ENCODE results near the gene DCST1.
A peak's percentile ranks its signal among the peaks of the same experiment; 100 is the strongest.

DCST1 gene

DNA sequence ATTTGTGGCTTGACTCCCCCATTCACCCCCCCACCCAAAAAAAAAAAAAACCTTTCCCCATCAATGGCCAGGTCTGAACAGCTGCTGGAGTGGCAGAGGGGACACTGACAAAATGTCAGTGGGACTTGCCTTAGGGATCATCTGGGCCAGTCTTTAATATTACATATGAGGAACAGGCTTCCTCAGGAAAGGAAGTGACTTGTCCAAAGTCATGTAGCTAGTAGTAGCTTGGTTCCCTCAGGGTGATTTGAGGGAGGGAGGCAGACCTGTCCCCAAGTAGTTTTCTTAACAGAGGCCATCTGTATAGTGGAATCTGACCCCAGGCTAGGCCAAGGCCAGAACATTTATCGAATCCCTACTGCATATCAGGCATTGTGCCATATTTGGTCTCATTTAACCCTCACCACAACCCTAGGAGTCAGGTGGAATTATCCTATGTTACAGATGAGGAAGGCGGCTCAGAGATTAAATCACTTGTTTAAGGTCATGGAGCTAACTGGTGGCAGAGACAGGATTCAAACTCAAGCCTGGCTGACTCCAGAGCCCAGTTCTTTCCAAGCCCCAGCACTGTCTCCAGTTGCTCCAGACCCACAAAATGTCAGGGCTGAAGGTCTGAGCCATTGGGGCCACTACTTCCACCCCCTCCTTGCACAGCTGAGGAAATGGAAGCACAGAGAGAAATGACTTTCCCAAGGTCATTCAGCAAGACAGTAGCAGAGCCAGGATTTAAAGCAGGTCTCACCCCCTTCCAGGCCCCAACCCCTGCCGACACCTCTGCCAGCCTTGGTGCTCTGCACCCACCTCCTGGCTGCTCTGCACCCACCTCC is 20.6 kb upstream of the DCST1 start:
- DNase-seq (ENCODE audit: low read depth in 2 of 3, low spot score in 2 of 3), result no peak

DNA sequence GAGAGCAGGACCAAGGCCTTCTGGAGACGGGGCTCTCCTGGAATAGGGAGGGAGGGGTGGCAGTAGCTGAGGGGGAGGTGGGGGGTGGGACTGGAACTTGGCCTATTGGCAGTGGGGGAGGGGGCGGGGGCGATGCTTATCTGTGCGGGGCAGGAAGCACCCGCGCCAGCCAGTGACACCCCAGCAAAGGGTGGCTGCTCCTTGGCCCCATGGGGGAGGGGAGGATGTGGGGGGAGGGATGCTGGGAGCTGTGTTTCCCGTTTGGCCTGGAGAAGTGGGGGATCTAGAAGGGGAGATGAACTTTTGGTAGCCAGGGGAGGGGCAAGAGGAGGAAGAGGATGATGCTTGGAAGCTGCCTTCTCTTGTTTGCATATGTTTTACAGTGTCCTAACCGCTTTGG is 20.0 kb upstream of the DCST1 start:
- no peak for DNase-seq (ENCODE audit: low read depth in 2 of 3, low spot score in 2 of 3)

DNA sequence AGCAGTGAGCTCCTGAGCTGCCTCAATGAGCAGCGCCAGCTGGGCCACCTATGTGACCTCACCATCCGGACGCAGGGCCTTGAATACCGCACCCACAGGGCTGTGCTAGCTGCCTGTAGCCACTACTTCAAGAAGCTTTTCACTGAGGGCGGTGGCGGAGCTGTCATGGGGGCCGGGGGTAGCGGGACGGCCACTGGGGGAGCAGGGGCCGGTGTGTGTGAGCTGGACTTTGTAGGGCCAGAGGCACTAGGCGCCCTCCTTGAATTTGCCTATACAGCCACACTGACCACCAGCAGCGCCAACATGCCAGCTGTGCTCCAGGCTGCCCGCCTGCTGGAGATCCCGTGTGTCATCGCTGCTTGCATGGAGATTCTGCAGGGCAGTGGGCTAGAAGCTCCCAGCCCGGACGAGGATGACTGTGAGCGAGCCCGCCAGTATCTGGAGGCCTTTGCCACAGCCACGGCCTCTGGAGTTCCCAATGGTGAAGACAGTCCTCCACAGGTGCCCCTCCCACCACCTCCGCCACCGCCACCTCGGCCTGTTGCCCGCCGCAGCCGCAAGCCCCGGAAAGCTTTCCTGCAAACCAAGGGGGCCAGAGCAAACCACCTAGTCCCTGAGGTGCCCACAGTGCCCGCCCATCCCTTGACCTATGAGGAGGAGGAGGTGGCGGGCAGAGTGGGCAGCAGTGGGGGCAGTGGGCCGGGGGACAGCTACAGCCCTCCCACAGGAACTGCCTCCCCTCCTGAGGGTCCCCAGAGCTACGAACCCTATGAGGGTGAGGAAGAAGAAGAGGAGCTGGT is 18.7 kb upstream of the DCST1 start:
- no peak for DNase-seq (ENCODE audit: low read depth in 2 of 3, low spot score in 2 of 3)

DNA sequence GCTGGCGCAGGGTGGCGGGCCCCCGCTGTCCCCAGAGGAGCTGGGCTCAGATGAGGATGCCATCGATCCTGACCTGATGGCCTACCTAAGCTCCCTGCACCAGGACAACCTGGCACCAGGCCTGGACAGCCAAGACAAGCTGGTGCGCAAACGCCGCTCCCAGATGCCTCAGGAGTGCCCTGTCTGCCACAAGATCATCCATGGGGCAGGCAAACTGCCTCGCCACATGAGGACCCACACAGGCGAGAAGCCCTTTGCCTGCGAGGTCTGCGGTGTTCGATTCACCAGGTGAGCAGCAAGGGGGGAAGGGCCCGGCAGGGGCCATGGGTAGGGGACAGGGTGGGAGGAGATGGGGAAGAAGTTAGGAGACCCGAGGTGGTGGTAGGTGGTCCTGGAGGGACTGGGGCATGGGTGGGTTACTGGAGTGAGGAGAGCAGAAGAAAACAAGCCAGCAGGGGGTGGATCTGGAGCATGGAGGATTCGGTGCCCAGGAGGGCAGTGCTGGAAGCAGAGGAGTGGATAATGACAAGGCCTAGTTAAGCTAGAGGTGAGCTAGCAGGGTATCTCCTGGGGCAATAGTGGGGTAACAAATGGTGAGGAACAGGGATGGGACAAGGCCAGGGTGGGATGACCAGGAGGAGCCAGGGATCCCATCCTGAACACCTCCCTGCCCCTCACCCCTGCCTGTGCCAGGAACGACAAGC is 17.9 kb upstream of the DCST1 start:
- DNase-seq (ENCODE audit: low read depth in 2 of 3, low spot score in 2 of 3), result no peak

DNA sequence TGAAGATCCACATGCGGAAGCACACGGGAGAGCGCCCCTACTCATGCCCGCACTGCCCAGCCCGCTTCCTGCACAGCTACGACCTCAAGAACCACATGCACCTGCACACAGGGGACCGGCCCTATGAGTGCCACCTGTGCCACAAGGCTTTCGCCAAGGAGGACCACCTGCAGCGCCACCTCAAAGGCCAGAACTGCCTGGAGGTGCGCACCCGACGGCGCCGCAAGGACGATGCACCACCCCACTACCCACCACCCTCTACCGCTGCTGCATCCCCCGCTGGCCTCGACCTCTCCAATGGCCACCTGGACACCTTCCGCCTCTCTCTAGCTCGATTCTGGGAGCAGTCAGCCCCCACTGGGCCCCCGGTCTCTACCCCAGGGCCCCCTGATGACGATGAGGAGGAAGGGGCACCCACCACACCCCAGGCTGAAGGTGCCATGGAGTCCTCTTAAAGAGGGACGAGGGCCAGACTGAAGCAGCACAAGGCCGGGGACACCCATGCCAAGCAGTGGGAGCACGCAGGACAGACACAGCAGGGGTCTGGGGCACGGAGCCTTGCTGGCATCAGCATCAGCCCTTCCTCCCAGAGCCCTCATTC is 17.3 kb upstream of the DCST1 start:
- no peak for DNase-seq (ENCODE audit: low read depth in 2 of 3, low spot score in 2 of 3)

DNA sequence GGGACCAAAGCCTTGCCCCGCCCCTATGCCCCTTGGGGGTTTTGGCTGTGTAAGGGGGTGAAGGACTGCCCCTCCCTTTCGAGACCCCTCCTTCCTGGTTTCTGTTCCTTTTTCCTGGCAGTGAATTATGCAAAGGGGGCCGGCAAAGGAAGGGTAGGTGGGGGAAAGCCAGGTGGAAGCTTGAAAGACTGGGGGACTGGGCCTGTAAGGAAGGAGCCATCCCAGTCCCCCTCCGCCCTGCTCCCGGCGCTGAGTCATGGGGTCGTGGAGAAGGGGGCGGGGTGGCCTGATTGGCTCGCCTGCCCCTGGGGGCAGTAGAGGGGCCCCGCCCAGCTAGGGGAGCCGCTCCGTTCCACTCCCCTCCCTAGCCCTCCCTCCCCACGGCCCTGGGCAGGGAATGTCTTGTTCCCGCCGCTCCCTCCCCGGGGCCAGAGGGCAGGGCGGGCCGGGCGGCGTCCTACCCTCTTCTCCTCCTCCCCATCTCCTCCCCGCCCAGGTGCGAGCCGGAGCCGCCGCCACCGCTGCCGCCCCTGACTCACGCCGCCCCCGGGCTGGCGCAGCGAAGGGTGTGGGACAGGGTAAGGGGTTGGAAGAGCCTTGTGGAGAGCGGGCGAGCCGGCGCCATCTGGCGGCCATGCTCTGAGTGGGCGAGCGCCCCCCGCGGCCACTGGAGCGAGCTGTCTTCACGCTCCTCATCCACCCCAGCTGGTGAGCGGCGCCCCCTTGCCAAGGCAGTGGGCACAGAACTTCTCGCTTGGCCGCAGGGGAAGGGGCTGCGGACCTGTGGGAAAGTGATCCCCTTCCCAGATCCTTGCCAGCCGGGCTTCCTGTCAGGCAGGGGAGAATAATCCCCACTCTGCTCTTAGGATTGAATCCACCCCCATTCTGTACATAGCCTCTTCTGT is 16.3 kb upstream of the DCST1 start:
- DNase-seq (ENCODE audit: low read depth in 2 of 3, low spot score in 2 of 3), result peak; percentile 73 to 86 (median 79)

DNA sequence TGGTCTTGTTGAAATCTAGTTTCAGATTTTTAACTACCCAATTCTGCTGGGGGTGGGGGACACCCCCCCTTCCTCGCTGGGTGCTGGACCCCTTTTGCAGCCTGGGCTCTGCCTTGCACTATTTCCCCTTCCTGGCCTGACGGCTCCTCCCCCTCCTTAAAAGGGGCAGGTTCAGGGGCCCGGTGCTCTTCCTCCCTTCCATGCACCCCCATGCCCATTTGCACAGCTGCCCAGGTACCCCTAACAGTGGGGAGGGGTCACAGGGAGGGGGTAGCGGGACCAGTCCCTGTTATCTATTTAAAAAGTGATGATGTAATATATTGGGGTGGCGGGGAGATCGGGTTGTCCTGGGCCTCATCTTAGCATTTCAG is 15.7 kb upstream of the DCST1 start:
- DNase-seq (ENCODE audit: low read depth in 2 of 3, low spot score in 2 of 3), result no peak

DNA sequence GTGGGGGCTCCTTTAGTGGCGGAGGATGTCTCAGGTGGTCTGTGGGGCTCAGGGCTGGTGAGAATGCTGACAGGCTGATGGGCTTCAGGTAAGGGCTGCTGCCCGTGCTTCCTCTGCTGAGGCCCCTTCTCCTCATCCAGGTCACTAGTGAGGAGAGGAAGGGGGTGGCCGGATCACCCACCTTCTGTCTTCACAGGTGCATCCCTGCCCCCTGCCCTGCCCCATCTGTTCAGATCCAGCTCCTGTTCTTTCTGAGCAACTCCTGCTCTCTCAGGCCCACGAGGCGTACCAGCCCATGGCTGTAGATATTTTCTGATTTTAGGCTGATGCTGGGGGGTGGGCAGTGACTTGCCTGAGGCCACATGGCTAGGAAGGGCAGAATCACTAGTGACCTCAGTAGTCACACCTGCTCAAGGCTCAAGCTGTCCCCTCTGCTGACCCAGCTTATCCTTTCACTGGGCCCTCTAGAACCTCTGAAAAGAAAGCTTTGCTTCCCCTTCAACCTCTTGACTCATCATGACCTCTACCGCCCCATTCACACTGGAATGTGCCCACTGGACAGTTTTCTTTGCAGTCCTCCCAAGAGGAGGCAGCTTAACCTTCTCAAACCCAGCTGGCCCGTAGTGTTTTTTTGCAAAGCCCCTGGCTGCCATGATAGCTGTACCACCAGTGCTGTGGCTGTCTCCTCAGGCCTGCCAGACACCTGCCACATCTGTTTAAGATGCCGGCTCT is 14.8 kb upstream of the DCST1 start:
- no peak for DNase-seq (ENCODE audit: low read depth in 2 of 3, low spot score in 2 of 3)

DNA sequence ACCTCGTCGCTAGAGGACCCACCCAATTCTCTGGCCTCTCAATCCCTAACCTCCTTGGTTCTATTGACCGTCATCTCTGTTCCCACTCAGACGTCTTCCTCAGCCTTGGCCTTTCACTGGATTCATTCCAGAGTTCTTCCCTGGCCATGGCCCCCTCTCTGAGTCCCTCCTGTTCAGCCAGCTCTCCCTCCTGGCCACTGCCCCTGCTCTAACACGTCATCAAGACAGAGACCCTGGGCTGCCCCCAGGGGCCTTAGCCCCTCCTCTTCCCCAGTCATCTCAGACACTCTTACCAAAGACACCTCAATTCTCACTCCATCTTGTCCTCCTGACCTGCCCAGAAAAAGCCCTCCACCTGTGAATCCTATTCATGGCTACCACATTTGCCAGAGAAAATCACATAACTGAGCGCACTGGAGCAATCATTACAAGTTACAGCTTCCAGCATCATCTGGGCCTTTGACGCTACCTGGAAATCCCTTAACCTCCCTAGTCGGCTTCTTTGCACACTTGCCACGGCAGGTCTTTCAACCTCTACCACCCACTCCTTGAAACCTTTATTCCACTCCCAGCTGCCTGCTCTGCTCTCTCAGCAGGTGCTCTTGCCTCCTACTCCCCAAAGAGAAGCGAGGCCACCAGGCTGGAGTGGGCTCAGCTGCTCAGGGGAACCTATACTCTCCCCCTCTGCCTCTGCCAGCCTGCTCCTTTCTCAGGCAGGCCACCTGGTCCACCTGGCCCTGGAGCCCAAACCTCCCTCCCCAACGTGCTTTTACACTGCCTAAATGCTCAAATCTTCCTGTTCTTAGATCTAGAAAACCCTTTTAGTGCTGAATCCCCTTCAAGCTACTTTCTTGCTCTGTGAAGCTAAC is 14.0 kb upstream of the DCST1 start:
- no peak for DNase-seq (ENCODE audit: low read depth in 2 of 3, low spot score in 2 of 3)

DNA sequence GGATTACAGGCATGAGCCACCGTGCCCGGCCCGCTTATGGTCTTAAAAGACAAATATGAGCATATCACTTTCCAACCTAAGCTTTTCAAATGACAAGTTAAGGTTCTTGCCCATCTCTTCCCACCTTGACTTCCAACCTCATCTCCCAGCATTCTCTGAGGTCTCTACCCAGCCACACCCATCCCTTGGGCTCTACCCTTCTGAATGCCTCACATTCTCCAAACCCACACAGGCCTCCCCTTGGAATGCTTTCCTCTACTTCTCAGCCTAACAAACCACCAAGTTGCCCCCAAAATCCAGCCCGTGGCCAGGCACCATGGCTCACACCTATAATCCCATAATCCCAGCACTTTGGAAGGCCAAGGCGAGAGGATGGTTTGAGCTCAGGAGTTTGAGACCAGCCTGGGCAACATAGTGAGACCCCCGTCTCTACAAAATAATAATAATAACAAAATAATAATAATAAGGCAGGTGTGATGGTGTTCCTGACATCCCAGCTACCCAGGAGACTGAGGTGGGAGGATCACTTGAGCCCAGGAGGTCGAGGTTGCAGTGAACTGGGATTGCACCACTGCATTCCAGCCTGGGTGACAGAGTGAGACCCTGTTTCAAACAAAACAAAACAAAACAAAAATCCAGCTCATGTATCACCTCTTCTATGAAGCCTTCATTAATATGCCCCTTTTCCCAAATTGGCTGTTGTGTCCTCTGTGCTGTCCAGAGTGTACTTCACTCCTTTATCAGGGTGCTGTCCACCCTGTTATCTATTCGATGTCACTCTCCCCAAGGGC is 11.3 kb upstream of the DCST1 start:
- DNase-seq (ENCODE audit: low read depth in 2 of 3, low spot score in 2 of 3), result no peak

DNA sequence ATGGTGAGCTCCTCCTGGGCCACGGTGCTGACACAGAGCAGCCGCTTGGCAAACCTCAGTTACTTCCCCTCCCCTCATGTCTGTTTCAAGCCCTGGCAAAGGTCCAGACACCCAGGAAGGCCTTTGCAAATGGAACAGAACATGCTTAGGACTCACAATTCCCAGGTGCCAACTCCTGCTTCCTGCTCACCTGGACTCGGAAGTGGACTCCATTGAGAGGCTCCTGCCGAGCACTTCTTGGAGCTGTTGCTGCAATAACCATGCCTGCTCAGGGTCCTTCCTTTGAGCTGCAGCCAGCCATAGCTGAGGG is 10.7 kb upstream of the DCST1 start:
- no peak for DNase-seq (ENCODE audit: low read depth in 2 of 3, low spot score in 2 of 3)

DNA sequence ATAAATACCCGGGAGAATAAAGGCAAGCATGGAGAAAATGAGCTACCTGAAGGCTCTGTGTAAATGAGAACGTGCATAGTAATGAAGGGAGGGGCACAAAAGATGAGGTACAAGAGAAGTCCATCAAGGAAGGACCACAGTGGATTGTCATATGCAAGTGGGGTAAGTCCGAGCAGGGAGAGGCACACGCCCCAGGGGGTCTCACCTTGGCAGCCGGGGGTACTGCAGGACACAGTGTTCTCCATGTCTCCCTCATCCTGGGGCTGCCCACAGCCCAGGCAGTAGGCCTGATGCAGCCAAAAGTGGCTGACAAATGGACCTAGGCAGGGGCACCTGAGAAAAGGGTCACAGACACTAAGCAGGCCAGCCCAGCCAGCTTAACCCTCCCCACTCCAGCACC is 10.0 kb upstream of the DCST1 start:
- DNase-seq (ENCODE audit: low read depth in 2 of 3, low spot score in 2 of 3), result no peak

DNA sequence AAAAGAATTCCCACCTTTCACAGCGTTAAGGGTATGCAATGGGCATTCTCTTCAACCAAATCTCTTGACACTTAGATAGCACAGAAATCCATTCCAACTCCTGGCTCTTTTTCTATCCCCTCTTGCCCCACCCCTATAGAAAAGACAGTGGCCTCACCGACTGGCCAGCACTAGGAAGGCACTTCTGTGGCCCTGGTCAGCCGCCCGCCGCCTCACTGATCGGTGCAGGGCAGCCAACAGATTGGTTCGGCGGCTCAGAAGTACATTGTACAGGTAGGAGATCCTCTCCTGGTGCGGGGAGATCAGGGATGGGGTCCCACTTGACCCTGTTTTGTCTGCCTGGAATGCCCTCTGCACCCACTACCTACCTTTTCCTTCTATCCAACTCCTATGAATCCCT is 9.3 kb upstream of the DCST1 start:
- no peak for DNase-seq (ENCODE audit: low read depth in 2 of 3, low spot score in 2 of 3)

DNA sequence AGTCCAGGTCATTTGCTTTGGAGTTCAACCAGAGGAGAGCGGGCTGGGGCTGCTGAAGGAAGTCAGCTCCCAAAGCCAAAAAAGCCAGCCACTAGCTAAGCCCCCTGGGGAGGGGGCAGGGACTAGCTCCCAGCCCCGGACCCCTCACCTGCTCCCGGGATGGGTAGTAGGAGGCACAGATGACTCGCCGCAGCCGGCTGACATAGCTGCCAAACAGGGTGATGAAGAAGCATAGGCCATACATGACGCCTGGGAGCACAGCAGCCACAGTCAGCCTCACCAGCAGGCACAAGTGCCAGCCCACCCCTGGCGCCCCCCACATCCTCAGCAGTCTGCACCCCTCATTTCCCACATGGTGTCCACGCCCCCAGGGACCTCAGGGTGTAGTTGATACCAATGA is 7.5 kb upstream of the DCST1 start:
- DNase-seq (ENCODE audit: low read depth in 2 of 3, low spot score in 2 of 3), result no peak

DNA sequence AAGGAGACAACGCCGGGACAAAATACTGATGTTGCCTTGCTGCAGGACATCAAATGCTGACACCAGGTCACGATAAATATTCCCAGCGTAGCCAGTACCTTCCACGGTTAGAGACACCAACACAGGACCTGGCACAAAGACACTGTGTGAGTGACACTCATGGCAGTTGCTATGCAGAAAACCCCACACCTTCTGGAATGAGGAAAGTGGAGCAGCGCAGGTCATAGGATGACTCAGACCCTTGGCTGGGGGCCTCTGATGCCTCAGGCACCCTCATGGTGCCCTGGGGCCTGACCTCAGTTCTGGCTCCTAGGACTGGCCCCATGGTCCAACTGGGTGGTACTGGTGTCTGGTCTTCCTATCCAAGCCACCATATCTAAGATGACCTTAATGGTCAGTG is 7.0 kb upstream of the DCST1 start:
- DNase-seq (ENCODE audit: low read depth in 2 of 3, low spot score in 2 of 3), result no peak

DNA sequence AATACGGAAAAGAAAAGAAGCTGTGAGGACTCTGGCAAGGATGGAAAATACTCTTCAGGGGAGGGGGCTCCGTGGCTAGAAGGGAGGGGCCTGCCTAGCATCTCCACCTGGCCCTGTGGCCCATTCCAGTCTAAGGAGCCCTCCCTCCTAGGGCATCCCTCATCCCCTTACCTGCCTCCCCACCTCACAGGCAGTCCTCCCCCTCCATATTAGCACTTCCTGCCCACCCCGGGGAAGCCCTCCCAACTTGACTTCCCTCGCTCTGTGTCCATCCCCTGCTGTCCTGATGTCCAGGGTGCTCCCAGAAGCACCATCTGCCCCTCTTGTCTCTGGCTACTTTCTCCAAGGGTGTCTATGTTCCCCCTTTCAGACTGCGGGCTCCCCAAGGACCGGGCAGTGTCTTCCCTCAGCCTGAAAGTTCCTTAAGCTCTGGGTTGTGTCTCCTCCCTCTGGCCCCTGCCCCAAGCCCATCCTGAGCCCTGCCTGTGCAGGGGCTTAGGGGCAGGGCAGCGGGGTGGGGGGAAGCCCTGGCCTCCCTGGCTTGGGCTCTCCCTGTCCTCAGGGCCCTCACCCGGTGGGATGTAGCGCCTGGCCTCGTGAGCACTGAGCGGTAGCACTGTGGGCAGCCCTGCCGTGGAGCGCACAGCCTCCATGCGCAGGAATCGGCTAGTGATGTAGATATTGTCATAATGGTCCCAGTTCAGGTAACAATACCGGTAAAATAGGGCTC is 3.9 kb upstream of the DCST1 start:
- DNase-seq (ENCODE audit: low read depth in 2 of 3, low spot score in 2 of 3), result no peak

DNA sequence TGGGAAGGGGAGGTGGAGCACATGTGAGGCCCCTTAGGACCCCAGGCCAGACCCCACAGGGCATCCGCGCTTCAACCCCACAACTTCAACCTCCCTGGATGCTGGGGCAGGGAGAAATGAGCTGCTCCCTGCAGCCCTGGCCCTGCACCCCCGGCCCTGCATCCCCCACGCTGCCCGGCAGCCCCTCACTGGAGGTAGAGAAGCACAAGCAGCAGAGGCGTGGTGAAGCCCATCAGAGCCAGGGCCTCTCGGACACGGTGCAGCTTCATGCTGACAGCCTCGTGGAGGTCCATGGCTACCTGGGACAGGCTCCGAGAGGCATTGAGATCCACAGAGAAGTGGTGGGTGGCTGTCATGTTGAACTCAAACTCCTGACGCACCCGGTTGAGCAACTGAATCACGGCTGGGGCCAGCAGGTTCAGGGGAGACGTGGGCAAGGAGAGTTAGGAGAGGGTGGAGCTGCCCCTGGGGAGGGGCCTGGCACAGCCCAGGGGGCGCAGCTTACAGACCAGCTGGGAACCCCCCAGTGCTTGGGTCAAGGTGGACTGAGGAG is 3.3 kb upstream of the DCST1 start:
- no peak for DNase-seq (ENCODE audit: low read depth in 2 of 3, low spot score in 2 of 3)

All from activated CD8-positive, alpha-beta memory T cell treated with anti-CD3 and anti-CD28 coated beads for 48 hours (primary cell).